ENCODE results near the gene ZNF682.
"Not testable (repeated sequence)": the region's sequence is repeated elsewhere in the genome, so short reads cannot be mapped to it uniquely, and the experiment has no call there.

The ZNF682 gene

GRCh38 chr19:19964416-19964815 lies 74.9 kb downstream of the ZNF682 start:
- no CpG with 5 or more reads among the region's 7 CpGs for WGBS (ENCODE audit: extremely low coverage, insufficient coverage, insufficient read length)
- no peaks in the 10 kb centered on the region for H3K4me1 ChIP-seq (ENCODE audit: control insufficient read depth in 1 of 2, insufficient read depth in 2 of 2, low read length in 2 of 2)
- H3K79me1 ChIP-seq (ENCODE audit: low read length) = no peaks in the 10 kb centered on the region
- no peak overlapping the region for H2AK5ac ChIP-seq (ENCODE audit: low read length)
- H2AFZ ChIP-seq (ENCODE audit: insufficient read depth, low read length, poor library complexity) = no peak overlapping the region
- H3K79me2 ChIP-seq (ENCODE audit: control insufficient read depth, insufficient read depth, low read length, poor library complexity) = no peaks in the 10 kb centered on the region
- H3K9ac ChIP-seq (ENCODE audit: low read length) = no peak overlapping the region
- H3K23ac ChIP-seq (ENCODE audit: low read length) = no peak overlapping the region
- no peak overlapping the region for H4K12ac ChIP-seq (ENCODE audit: low read depth, low read length)
- H3K4ac ChIP-seq (ENCODE audit: low read depth, low read length) = no peak overlapping the region
- H3K27ac ChIP-seq (ENCODE audit: low read depth, low read length) = no peak overlapping the region
- H3K27me3 ChIP-seq (ENCODE audit: insufficient read depth, low read length) = no peaks in the 10 kb centered on the region
- H3K36me3 ChIP-seq (ENCODE audit: control insufficient read depth in 1 of 2, insufficient read depth in 2 of 2, low read length in 2 of 2) = no peaks in the 10 kb centered on the region
- peaks cover 10% of the 10 kb centered on the region for H3K9me3 ChIP-seq (ENCODE audit: insufficient read depth, low read depth, low read length)
- H4K91ac ChIP-seq (ENCODE audit: low read depth, low read length) = no peak overlapping the region
- no peak overlapping the region for H3K4me2 ChIP-seq (ENCODE audit: low read length)
- no peak overlapping the region for H3K14ac ChIP-seq (ENCODE audit: low read length)
- H2BK12ac ChIP-seq (ENCODE audit: low read length) = no peak overlapping the region
- no peak overlapping the region for H4K8ac ChIP-seq (ENCODE audit: low read depth, low read length)
- H3K18ac ChIP-seq (ENCODE audit: low read length) = no peak overlapping the region
- no peak overlapping the region for H3K4me3 ChIP-seq (ENCODE audit: low read depth, low read length)
- no peak for DNase-seq
- no peak overlapping the region for H2BK5ac ChIP-seq (ENCODE audit: low read depth, low read length, poor library complexity)
- no peak overlapping the region for H2BK120ac ChIP-seq (ENCODE audit: insufficient read depth, low read length, poor library complexity)

- H4K12ac ChIP-seq (ENCODE audit: low read depth, low read length); H4K8ac ChIP-seq (ENCODE audit: low read depth, low read length); H3K23ac ChIP-seq (ENCODE audit: low read length); H3K4me2 ChIP-seq (ENCODE audit: low read length); H3K4me3 ChIP-seq (ENCODE audit: low read depth, low read length); H3K9ac ChIP-seq (ENCODE audit: low read length); H3K79me1 ChIP-seq (ENCODE audit: low read length); H3K27ac ChIP-seq (ENCODE audit: low read depth, low read length); H2BK5ac ChIP-seq (ENCODE audit: low read depth, low read length, poor library complexity); H3K9me3 ChIP-seq (ENCODE audit: insufficient read depth, low read depth, low read length); H2BK12ac ChIP-seq (ENCODE audit: low read length); H2AFZ ChIP-seq (ENCODE audit: insufficient read depth, low read length, poor library complexity); H3K14ac ChIP-seq (ENCODE audit: low read length); H3K4me1 ChIP-seq (ENCODE audit: control insufficient read depth in 1 of 2, insufficient read depth in 2 of 2, low read length in 2 of 2); H3K27me3 ChIP-seq (ENCODE audit: insufficient read depth, low read length); H2AK5ac ChIP-seq (ENCODE audit: low read length); H3K4ac ChIP-seq (ENCODE audit: low read depth, low read length); H3K18ac ChIP-seq (ENCODE audit: low read length); H2BK120ac ChIP-seq (ENCODE audit: insufficient read depth, low read length, poor library complexity); H3K36me3 ChIP-seq (ENCODE audit: control insufficient read depth in 1 of 2, insufficient read depth in 2 of 2, low read length in 2 of 2); H3K79me2 ChIP-seq (ENCODE audit: control insufficient read depth, insufficient read depth, low read length, poor library complexity); H4K91ac ChIP-seq (ENCODE audit: low read depth, low read length): not testable (repeated sequence)
- peak; percentile 61 to 80 for DNase-seq
- WGBS (ENCODE audit: extremely low coverage, insufficient coverage, insufficient read length) = no CpG with 5 or more reads among the region's 9 CpGs
Observed at GRCh38 chr19:19959151-19959799, 80.0 kb downstream of the ZNF682 start.

- not testable (repeated sequence) for H3K27me3 ChIP-seq (ENCODE audit: insufficient read depth, low read length); H4K8ac ChIP-seq (ENCODE audit: low read depth, low read length); H3K23ac ChIP-seq (ENCODE audit: low read length); H2AK5ac ChIP-seq (ENCODE audit: low read length); H3K4me2 ChIP-seq (ENCODE audit: low read length); H3K9me3 ChIP-seq (ENCODE audit: insufficient read depth, low read depth, low read length); H4K12ac ChIP-seq (ENCODE audit: low read depth, low read length); H3K4me3 ChIP-seq (ENCODE audit: low read depth, low read length); DNase-seq; H3K4ac ChIP-seq (ENCODE audit: low read depth, low read length); H2BK12ac ChIP-seq (ENCODE audit: low read length); H3K4me1 ChIP-seq (ENCODE audit: control insufficient read depth in 1 of 2, insufficient read depth in 2 of 2, low read length in 2 of 2); H3K79me2 ChIP-seq (ENCODE audit: control insufficient read depth, insufficient read depth, low read length, poor library complexity); H3K79me1 ChIP-seq (ENCODE audit: low read length); H3K27ac ChIP-seq (ENCODE audit: low read depth, low read length); H2AFZ ChIP-seq (ENCODE audit: insufficient read depth, low read length, poor library complexity); H3K36me3 ChIP-seq (ENCODE audit: control insufficient read depth in 1 of 2, insufficient read depth in 2 of 2, low read length in 2 of 2); H3K14ac ChIP-seq (ENCODE audit: low read length); H2BK120ac ChIP-seq (ENCODE audit: insufficient read depth, low read length, poor library complexity); H2BK5ac ChIP-seq (ENCODE audit: low read depth, low read length, poor library complexity); H3K18ac ChIP-seq (ENCODE audit: low read length); H4K91ac ChIP-seq (ENCODE audit: low read depth, low read length); H3K9ac ChIP-seq (ENCODE audit: low read length)
- no CpG with 5 or more reads among the region's 8 CpGs for WGBS (ENCODE audit: extremely low coverage, insufficient coverage, insufficient read length)
Observed at GRCh38 chr19:19957766-19958165, 81.5 kb downstream of the ZNF682 start.

GRCh38 chr19:19956434-19957075 lies 82.8 kb downstream of the ZNF682 start:
- H3K27me3 ChIP-seq (ENCODE audit: insufficient read depth, low read length) = no peaks in the 10 kb centered on the region
- no peak overlapping the region for H3K23ac ChIP-seq (ENCODE audit: low read length)
- no peaks in the 10 kb centered on the region for H3K79me1 ChIP-seq (ENCODE audit: low read length)
- no peak overlapping the region for H4K8ac ChIP-seq (ENCODE audit: low read depth, low read length)
- H2BK120ac ChIP-seq (ENCODE audit: insufficient read depth, low read length, poor library complexity) = no peak overlapping the region
- peak in 1 of 2 donors; percentile 12 for DNase-seq
- peaks cover 2% of the 10 kb centered on the region for H3K9me3 ChIP-seq (ENCODE audit: insufficient read depth, low read depth, low read length)
- no peaks in the 10 kb centered on the region for H3K36me3 ChIP-seq (ENCODE audit: control insufficient read depth in 1 of 2, insufficient read depth in 2 of 2, low read length in 2 of 2)
- no peak overlapping the region for H3K18ac ChIP-seq (ENCODE audit: low read length)
- no peak overlapping the region for H3K14ac ChIP-seq (ENCODE audit: low read length)
- H3K4ac ChIP-seq (ENCODE audit: low read depth, low read length) = no peak overlapping the region
- peak overlapping the region; percentile 6 for H3K4me2 ChIP-seq (ENCODE audit: low read length)
- H3K4me3 ChIP-seq (ENCODE audit: low read depth, low read length) = no peak overlapping the region
- H3K27ac ChIP-seq (ENCODE audit: low read depth, low read length) = no peak overlapping the region
- no peaks in the 10 kb centered on the region for H3K79me2 ChIP-seq (ENCODE audit: control insufficient read depth, insufficient read depth, low read length, poor library complexity)
- H4K12ac ChIP-seq (ENCODE audit: low read depth, low read length) = no peak overlapping the region
- H2BK5ac ChIP-seq (ENCODE audit: low read depth, low read length, poor library complexity) = no peak overlapping the region
- no peak overlapping the region for H2AK5ac ChIP-seq (ENCODE audit: low read length)
- H2AFZ ChIP-seq (ENCODE audit: insufficient read depth, low read length, poor library complexity) = no peak overlapping the region
- no peak overlapping the region for H2BK12ac ChIP-seq (ENCODE audit: low read length)
- no CpG with 5 or more reads among the region's 15 CpGs for WGBS (ENCODE audit: extremely low coverage, insufficient coverage, insufficient read length)
- no peaks in the 10 kb centered on the region for H3K4me1 ChIP-seq (ENCODE audit: control insufficient read depth in 1 of 2, insufficient read depth in 2 of 2, low read length in 2 of 2)
- no peak overlapping the region for H3K9ac ChIP-seq (ENCODE audit: low read length)
- H4K91ac ChIP-seq (ENCODE audit: low read depth, low read length) = no peak overlapping the region

Data from trophoblast cell (in vitro differentiated cells and primary cell).